Smooth muscle cell (in vitro differentiated cells): Measurements from ENCODE around the gene SLC26A6. TPM values are rescaled to one million over a fixed set of nuclear protein-coding genes. Genes with fewer than 3 reads are reported as not detected.

Experiments used
- DNase-seq: peaks from one replicate; lab custom pipeline; 2025; ENCODE audit not compliant: unreplicated experiment; lab: John Stamatoyannopoulos, UW
- H2AFZ ChIP-seq: fragments of 200-600 bp; sonication (generic); 2 replicates; pipeline ENCODE4 v1.6.0; 2016; ENCODE audit warnings: antibody characterized with exemption, low read depth, mild to moderate bottlenecking
- H3F3A ChIP-seq: fragments of 200-600 bp; sonication (generic); 2 replicates; pipeline ENCODE4 v1.6.0; 2017; ENCODE audit warnings: antibody characterized with exemption, low read depth
- H3K27ac ChIP-seq: fragments of 200-600 bp; sonication (generic); 2 replicates; pipeline ENCODE4 v1.5.1; 2016; ENCODE audit warnings: low read depth, mild to moderate bottlenecking
- H3K27me3 ChIP-seq: fragments of 200-600 bp; sonication (generic); 2 replicates; pipeline ENCODE4 v1.6.1; 2016; ENCODE audit warnings: low read depth, mild to moderate bottlenecking
- H3K36me3 ChIP-seq: fragments of 200-600 bp; sonication (generic); 2 replicates; pipeline ENCODE4 v1.5.1; 2016; ENCODE audit warnings: low read depth
- H3K4me1 ChIP-seq: fragments of 200-600 bp; sonication (generic); 2 replicates; pipeline ENCODE4 v1.5.1; 2016; ENCODE audit warnings: low read depth
- H3K4me2 ChIP-seq: fragments of 200-600 bp; sonication (generic); 2 replicates; pipeline ENCODE4 v1.6.0; 2016; ENCODE audit warnings: mild to moderate bottlenecking
- H3K4me3 ChIP-seq: fragments of 200-600 bp; sonication (generic); 2 replicates; pipeline ENCODE4 v1.5.1; 2016; ENCODE audit warnings: mild to moderate bottlenecking
- H3K79me2 ChIP-seq: fragments of 200-600 bp; sonication (generic); 2 replicates; pipeline ENCODE4 v1.6.0; 2016; ENCODE audit warnings: low read depth, mild to moderate bottlenecking
- H3K9ac ChIP-seq: fragments of 200-600 bp; sonication (generic); 2 replicates; pipeline ENCODE4 v1.6.0; 2016; ENCODE audit warnings: low read depth
- H3K9me3 ChIP-seq: fragments of 200-600 bp; sonication (generic); replicated peaks from 2 replicates; pipeline ENCODE4 v1.5.1; 2016; ENCODE audit warnings: low read depth
- H4K20me1 ChIP-seq: fragments of 200-600 bp; sonication (generic); 2 replicates; pipeline ENCODE4 v1.6.0; 2016; ENCODE audit warnings: low read depth
- CTCF ChIP-seq: fragments of 200-600 bp; sonication (generic); IDR thresholded peaks from 2 replicates; pipeline ENCODE4 v1.5.1; 2017; ENCODE audit warnings: borderline replicate concordance, mild to moderate bottlenecking, antibody characterized with exemption; ENCODE audit not compliant: insufficient read depth, poor library complexity, severe bottlenecking
- WGBS: methylation state at CpG from one replicate; pipeline ENCODE4 v1.1.7; 2016; ENCODE audit warnings: low lambda C conversion rate; 5-methylcytosine and 5-hydroxymethylcytosine counted together
- polyA plus RNA-seq: library from polyadenylated mRNA; unstranded; fragments of >200 nt; fragmentation: Nextera tagmentation; extraction: Ambion mirVana; gene quantifications from 2 replicates; pipeline ENCODE4 v1.2.1, GENCODE V29; 2016
- total RNA-seq: library from RNA; depleted of rRNA; stranded (reverse); fragments of >200 nt; gene quantifications from 2 replicates; pipeline ENCODE4 v1.2.3, GENCODE V29; 2014

SLC26A6 gene
- total and polyA plus RNA-seq, 2 experiments from 2014 or later = 28.4 to 34.8 TPM

DNA sequence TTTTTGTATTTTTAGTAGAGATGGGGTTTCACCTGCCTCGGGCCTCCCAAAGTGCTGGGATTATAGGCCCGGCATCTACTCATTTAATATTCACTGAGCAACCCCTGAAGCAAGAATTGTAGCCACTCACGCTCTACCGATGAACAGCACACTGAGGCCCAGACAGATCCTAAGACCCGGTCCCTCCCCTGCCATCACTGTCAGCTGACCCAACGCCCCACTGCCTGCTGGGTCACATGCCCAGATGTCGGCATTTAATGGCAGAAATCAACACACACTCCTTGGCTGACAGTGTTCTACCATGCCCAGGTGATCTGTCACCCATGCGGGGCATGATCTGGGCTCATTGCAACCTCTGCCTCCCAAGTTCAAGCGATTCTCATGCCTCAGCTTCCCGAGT, 10.5 kb downstream of the SLC26A6 start:
- Histone ChIP-seq H3F3A (no peaks in the 10 kb centered on the region), H3K9me3 (no peaks in the 10 kb centered on the region), H3K27me3 (no peaks in the 10 kb centered on the region), H3K9ac (no peak overlapping the region), H3K4me2 (no peak overlapping the region), H3K4me3 (no peak overlapping the region), H3K79me2 (no peaks in the 10 kb centered on the region), H3K27ac (no peak overlapping the region), H2AFZ (no peak overlapping the region), H3K4me1 (no peaks in the 10 kb centered on the region), H3K36me3 (no peaks in the 10 kb centered on the region), H4K20me1 (no peaks in the 10 kb centered on the region)
- no peak for TF ChIP-seq CTCF
- WGBS = 94% methylated on average over 10 of the region's 10 CpGs
- DNase-seq = no peak

DNA sequence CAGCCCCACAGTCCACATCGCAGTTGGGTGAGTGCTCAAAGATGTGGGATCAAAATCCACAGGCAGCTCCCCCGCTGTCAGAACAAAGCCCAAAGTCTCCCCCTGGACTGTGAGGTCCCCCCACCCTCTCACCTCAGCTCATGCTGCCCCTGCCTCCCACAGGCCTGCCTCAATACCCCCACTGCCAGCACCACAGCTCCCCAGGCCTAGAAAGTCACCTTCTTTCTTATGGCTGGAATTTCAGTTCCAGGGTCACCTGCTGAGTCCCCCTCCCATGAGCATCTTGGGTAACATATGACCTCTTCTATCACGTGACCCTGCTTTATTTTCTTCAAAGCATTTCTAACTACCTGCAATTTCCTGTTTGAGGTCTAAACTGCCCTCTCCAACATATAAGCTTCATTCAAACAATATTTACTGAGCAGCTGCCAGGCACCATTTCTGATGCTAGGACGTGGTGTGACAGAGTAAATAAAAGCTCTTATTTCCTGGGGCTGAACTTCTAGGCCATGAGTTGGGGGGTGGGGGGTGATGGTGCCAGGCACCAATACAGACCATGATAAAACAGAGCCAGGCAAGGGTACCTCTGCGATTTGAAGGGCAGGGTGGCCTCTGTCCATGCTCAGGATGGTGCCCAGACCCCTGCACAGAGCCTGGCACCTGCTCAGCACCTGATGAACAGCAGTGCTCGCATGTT, 11.3 kb downstream of the SLC26A6 start:
- Histone ChIP-seq H4K20me1 (no peaks in the 10 kb centered on the region), H3K4me3 (no peak overlapping the region), H3K4me2 (no peak overlapping the region), H3K27me3 (no peaks in the 10 kb centered on the region), H3K9me3 (no peaks in the 10 kb centered on the region), H3K9ac (no peak overlapping the region), H3K4me1 (peaks cover 3% of the 10 kb centered on the region), H3K36me3 (no peaks in the 10 kb centered on the region), H3K27ac (no peak overlapping the region), H2AFZ (no peak overlapping the region), H3F3A (peaks cover 5% of the 10 kb centered on the region), H3K79me2 (no peaks in the 10 kb centered on the region)
- no peak for TF ChIP-seq CTCF
- no peak for DNase-seq
- WGBS = 91% methylated on average over 6 of the region's 6 CpGs

GRCh38 chr3:48621461-48621869, 13.8 kb downstream of the SLC26A6 start, which contains the start of gene TMEM89:
TMEM89 (minus strand) TSS chr3:48621769; CDS start chr3:48621756, 13 bp downstream.
- no peaks in the 10 kb centered on the region for H4K20me1 ChIP-seq
- peaks cover 11% of the 10 kb centered on the region for H3K4me1 ChIP-seq
- H3K27me3 ChIP-seq = no peaks in the 10 kb centered on the region
- H3K27ac ChIP-seq = no peak within 1 kb of the TSS
- WGBS = 97% methylated on average over 13 of the region's 19 CpGs
- no peaks in the 10 kb centered on the region for H3K79me2 ChIP-seq
- H3K4me3 ChIP-seq = no peak within 1 kb of the TSS
- no peak for DNase-seq
- no peak for TF ChIP-seq CTCF
- H2AFZ ChIP-seq = no peak within 1 kb of the TSS
- H3K9me3 ChIP-seq = no peaks in the 10 kb centered on the region
- no peak within 1 kb of the TSS for H3K4me2 ChIP-seq
- no peaks in the 10 kb centered on the region for H3K36me3 ChIP-seq
- peaks cover 8% of the 10 kb centered on the region for H3F3A ChIP-seq
- H3K9ac ChIP-seq = no peak within 1 kb of the TSS
